WI38 (cell line): ENCODE data around the gene B4GALNT3.

Experiments
- H3K4me3 ChIP-seq: 2 replicates; pipeline ENCODE4 v1.5.1; 2011; ENCODE audit warnings: low read depth, mild to moderate bottlenecking, control low read depth, low read length
- TF ChIP-seq, protein P1 (sequence below): IDR thresholded peaks from 2 replicates; pipeline ENCODE4 v1.5.1; 2012; ENCODE audit warnings: low read depth, mild to moderate bottlenecking, control low read depth, low read length

B4GALNT3 gene

DNA sequence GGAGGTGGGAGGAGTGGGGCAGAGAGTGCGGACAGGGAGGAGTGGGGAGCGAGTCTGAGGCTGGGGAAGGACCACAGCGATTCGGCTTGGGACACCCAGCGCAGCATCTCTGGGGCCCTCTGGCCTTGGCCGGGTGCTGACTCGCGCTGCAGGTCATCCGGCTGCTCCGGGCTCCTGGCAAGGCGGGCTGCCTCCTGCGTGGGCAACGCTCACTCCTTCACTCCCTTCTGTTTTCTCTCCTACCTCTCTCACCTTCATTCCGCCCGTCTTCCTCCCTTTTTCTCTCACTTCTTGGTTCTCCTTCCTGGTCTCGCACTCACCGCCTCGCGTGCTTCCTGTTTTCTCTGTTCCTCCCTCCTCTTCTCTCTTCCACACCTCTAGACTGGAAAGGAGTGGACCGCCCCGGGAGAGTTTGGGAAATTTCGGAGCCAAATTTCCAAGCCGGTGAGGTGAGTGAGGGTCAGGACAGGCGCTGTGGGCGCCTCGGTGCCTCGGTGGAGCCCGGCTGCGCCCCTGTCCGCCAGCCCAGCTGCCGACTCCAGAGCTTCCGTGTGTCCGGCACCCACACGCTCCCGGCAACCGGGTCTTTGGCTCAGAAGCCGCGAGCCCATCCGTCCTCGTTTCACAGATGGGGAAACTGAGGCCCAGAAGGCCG lies 86.7 kb downstream of the B4GALNT3 start:
- TF ChIP-seq, protein P1, sequence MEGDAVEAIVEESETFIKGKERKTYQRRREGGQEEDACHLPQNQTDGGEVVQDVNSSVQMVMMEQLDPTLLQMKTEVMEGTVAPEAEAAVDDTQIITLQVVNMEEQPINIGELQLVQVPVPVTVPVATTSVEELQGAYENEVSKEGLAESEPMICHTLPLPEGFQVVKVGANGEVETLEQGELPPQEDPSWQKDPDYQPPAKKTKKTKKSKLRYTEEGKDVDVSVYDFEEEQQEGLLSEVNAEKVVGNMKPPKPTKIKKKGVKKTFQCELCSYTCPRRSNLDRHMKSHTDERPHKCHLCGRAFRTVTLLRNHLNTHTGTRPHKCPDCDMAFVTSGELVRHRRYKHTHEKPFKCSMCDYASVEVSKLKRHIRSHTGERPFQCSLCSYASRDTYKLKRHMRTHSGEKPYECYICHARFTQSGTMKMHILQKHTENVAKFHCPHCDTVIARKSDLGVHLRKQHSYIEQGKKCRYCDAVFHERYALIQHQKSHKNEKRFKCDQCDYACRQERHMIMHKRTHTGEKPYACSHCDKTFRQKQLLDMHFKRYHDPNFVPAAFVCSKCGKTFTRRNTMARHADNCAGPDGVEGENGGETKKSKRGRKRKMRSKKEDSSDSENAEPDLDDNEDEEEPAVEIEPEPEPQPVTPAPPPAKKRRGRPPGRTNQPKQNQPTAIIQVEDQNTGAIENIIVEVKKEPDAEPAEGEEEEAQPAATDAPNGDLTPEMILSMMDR, result no peak

GRCh38 chr12:546920-547845 lies 87.4 kb downstream of the B4GALNT3 start:
- TF ChIP-seq, protein P1, result peak; percentile 96
- no peak overlapping the region for H3K4me3 ChIP-seq

More for the DNA sequence above, 86.7 kb downstream of the B4GALNT3 start:
- H3K4me3 ChIP-seq, result no peak overlapping the region

DNA sequence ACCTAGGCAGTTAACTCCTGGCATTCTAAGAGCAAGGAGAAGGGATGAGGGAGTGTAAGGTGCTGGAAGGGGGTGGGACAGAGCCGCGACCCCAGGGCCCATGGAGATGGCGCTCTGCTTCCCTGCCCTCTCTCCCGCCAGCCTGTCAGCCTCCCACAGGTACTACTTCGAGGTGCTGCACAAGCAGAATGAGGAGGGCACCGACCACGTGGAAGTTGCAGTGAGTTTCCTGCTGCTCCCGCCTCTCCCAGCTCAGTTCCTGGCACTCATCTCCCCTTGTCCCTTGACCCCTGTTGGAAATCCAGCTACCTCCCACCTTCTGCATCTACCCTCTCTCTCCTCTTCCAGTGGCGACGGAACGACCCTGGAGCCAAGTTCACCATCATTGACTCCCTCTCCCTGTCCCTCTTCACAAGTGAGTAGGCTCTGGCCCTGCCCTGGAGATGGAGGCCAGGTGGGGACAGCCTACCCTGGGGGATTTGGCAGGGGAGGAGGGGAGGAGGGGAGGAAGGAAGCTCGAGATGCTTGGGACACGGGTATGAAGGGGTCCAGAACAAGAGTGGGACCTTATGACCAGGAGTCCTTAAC lies 88.2 kb downstream of the B4GALNT3 start:
- H3K4me3 ChIP-seq, result no peak overlapping the region
- TF ChIP-seq, protein P1, result no peak

DNA sequence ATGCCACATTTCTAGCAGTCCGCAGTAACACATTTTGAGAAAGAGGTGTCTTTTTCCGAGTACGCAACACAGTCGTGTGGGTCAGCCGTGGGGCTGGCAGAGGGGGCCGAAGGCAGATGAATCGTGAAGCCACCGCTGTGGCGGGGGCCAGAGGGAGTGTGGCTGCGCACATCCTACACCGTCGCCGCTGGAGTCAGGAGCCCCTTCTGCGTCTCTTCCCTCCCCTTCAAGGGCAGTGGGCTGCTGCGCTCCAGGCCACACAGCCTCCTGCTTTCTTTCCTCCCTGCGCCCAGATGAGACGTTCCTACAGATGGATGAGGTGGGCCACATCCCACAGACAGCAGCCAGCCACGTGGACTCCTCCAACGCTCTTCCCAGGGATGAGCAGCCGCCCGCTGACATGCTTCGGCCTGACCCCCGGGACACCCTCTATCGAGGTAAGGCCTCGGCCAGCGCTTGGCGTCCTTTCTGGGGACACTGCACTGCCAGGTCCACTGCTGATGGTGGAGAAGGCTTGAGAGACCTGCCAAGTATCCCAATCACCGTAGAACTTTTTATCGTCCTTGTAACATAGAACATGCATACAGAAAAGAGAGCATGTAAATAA lies 89.8 kb downstream of the B4GALNT3 start:
- TF ChIP-seq, protein P1, result no peak
- no peak overlapping the region for H3K4me3 ChIP-seq

DNA sequence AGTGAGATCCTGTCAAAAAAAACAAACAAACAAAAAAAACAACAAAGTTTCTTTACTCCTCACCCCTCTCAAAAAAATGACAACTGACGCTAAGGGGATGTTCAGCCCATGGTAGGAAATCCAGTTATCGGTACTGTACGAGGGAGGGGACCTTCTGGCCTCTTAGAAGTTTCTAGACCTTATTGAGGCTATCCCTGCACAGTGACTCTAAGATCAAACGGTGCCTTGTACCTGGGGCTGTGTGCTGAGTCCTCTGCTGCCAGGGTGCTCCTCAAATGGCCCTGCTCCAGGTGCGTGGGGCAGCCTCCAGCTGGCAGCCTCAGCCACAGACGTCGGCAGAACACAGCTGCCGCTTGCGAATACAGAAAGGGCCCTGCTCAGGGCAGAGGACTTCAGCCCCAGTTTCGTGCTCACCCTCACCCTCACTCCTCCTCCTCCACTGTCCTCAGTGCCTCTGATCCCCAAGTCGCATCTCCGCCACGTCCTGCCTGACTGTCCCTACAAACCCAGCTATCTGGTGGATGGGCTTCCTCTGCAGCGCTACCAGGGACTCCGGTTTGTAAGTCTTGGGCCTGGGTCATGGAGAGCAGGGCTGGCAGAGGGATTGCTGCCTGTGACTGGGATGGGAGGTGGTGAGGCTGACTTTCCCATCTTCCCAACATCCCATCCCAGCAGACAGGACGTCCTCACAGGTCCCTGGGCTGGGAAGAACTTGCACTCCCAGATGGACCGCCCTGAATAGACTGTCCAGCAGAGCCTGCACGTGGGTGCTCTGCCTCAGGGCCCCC lies 90.9 kb downstream of the B4GALNT3 start:
- TF ChIP-seq, protein P1, result no peak
- no peak overlapping the region for H3K4me3 ChIP-seq

DNA sequence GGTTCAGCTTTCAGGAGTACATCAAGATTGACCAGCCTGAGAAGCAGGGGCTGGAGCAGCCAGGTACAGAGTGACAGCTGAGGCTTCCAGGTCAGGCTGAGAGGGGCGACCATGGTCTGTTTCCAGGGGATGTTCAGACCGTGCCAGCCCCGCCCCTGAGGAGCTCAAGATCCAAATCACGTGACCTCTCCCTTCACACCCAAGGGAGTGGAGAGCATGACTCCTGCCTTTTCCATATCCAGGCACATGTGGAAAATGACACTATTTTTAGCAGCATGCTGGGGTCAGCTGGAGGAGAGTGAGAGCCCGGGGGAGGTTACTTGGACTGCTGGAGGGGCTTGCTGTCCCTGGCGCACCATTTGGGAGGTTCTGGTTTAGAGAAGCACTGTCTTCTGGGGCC lies 92.7 kb downstream of the B4GALNT3 start:
- H3K4me3 ChIP-seq, result no peak overlapping the region
- TF ChIP-seq, protein P1, result no peak
